Esophagus squamous epithelium (tissue), 4 donors: ENCODE data around the gene OTUB1.

ENCODE experiments used
- CTCF ChIP-seq, 6 experiments: fragments of 450-650 bp in 4 of 6; fragments of 200-600 bp in 2 of 6; sonication (generic) in 2 of 6; IDR thresholded peaks; one replicate each; pipeline ENCODE4 v1.5.1; 2016 to 2019; ENCODE audit warnings: antibody characterized with exemption in 6 of 6, mild to moderate bottlenecking in 4 of 6, moderate library complexity in 4 of 6
- POLR2A ChIP-seq, 4 donors: fragments of 450-650 bp; IDR thresholded peaks; one replicate each; pipeline ENCODE4 v1.6.1; 2017; ENCODE audit warnings: antibody characterized with exemption in 4 of 4, mild to moderate bottlenecking in 4 of 4, moderate library complexity in 3 of 4

DNA sequence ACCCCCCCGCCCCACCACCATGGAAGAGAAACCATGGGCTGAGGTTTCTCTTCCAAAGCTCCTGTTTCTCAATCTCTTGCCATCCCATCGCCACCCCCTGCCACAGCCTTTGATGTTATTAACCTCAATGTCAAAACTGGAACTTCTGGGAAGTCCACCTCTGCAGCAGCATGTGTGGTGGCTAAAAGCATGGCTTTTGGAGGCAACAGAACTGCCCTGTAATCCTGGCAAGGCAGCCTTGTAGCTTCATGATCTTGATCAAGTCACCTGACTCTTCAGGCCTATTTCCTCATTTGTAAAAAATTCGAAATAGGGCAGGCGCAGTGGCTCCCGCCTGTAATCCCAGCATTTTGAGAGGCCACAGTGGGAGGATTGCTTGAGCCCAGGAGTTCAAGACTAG lies 15.3 kb upstream of the OTUB1 start:
- TF ChIP-seq CTCF (IDR thresholded peaks at IDR 0.05) (no peak), POLR2A (IDR thresholded peaks at IDR 0.05) (no peak)
